Mucosa of gallbladder (tissue), 1 donor: ENCODE data around the gene PPIP5K2. TPM values are rescaled to one million over a fixed set of nuclear protein-coding genes. Genes with fewer than 3 reads are reported as not detected.
"Not testable (repeated sequence)": the region's sequence is repeated elsewhere in the genome, so short reads cannot be mapped to it uniquely, and the experiment has no call there.

Experiments
- DNase-seq: peaks from one replicate; pipeline ENCODE4 v3.0.0-alpha.2; 2020; ENCODE audit warnings: low spot score
- total RNA-seq: library from RNA; stranded (reverse); gene quantifications from one replicate; pipeline ENCODE4 v1.2.1, GENCODE V29; 2021
- donor health status: DM: no; HTN: no; CAD: no.

The PPIP5K2 gene
- total RNA-seq, 1 donor from 2014 or later: 35.3 TPM

GRCh38 chr5:103122242-103122641 lies 2.1 kb downstream of the PPIP5K2 start:
- DNase-seq: no peak

DNA sequence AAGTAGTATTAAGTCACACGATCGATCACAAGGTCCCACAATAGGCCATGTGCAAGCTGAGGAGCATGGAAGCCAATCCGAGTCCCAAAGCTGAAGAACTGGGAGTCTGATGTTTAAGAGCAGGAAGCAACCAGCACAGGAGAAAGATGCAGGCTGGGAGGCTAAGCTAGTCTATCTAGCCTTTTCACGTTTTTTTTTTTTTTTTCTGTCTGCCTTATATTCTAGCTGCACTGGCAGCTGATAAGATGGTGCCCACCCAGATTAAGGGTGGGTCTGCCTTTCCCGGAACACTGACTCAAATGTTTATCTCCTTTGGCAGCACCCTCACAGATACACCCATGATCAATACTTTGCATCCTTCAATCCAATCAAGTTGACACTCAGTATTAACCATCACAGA lies 6.5 kb downstream of the PPIP5K2 start:
- no peak for DNase-seq

- DNase-seq: no peak
These were observed 7.3 kb downstream of the PPIP5K2 start for GRCh38 chr5:103127292-103127817.

DNA sequence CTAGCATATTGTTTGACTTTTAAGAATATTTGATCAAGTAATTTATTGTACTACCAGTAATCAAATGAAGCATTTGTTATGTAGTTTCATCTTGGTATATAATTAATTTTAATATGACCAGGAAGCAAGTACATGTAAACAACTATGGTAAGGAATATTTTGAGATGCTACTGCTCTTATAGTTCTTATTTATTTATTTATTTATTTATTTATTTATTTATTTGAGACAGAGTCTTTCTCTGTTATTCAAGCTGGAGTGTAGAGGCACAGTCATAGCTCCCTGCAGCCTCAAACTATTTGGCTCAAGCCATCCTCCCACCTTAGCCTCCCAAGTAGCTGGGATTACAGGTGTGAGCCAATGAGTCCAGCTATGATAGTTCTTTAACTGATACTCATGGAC lies 8.1 kb downstream of the PPIP5K2 start:
- no peak for DNase-seq

- no peak for DNase-seq
These were observed 12.6 kb downstream of the PPIP5K2 start for GRCh38 chr5:103132684-103133083.

DNA sequence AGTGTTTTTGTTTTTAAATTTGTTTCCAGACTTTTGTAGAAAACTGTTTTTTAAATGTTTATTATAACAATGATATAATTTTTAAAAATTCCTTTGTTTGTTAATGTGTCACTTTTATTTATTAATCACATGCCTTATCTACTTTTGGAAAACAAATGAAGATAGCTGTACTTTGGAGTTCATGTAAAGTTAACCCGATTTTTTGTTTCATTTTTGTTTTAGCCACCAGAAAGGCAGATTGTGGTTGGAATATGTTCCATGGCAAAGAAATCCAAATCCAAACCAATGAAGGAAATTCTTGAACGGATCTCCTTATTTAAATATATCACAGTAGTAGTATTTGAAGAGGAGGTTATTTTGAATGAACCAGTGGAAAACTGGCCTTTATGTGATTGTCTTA lies 13.1 kb downstream of the PPIP5K2 start:
- DNase-seq: no peak

DNA sequence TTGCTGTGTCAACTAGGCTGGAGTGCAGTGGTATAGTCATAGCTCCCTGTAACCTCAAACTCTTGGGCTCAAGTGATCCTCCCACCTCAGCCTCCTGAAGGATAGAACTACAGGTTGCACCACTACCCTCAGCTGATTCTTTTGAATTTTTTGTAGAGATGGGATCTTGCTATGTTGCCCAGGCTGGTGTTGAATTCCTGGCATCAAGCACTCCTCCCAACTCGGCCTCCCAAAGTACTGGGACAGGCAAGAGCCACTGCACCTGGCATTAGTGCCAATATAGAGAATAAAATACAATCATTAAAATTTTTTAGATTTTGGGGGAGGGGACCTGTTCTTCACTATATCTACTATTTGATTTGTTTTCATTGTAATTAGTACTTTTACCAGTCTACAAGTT lies 15.4 kb downstream of the PPIP5K2 start:
- no peak for DNase-seq

GRCh38 chr5:103138202-103138690 lies 18.1 kb downstream of the PPIP5K2 start:
- DNase-seq: no peak

- DNase-seq: peak; percentile 82
These were observed 19.3 kb downstream of the PPIP5K2 start for GRCh38 chr5:103139264-103139865.

- DNase-seq: not testable (repeated sequence)
These were observed 22.0 kb downstream of the PPIP5K2 start for GRCh38 chr5:103142132-103142531.

DNA sequence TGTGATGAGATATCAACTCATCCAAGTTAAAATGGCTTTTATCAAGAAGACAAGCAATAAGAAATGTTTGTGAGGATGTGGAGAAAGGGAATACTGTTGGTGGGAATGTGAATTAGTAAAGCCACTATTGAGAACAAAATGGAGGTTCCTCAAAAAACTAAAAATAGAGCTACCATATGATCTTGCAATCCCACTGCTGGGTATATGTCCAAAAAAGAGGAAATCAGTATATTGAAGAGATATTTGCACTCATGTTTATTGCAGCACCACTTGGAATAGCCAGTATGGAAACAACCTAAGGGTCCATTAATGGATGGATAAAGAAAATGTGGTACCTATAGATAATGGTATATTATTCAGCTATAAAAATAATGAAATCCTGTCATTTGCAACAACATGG lies 25.1 kb downstream of the PPIP5K2 start:
- no peak for DNase-seq

GRCh38 chr5:103148213-103148612 lies 28.1 kb downstream of the PPIP5K2 start:
- DNase-seq: no peak

DNA sequence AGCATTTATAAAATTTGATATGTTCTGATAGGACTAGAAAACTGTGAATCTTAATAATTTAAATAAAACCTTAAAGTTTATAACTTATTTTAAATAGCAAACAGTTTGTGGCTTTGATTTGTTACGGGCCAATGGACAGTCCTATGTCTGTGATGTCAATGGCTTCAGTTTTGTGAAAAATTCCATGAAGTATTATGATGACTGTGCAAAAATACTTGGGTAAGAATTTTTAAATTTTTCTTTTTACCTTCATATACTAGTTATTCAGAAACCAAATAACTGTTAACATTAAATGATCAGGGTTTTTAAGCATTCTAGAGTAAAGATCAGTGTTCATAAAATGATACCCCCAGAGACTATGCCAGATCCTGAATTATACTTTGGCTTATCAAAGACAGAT lies 31.1 kb downstream of the PPIP5K2 start:
- no peak for DNase-seq

DNA sequence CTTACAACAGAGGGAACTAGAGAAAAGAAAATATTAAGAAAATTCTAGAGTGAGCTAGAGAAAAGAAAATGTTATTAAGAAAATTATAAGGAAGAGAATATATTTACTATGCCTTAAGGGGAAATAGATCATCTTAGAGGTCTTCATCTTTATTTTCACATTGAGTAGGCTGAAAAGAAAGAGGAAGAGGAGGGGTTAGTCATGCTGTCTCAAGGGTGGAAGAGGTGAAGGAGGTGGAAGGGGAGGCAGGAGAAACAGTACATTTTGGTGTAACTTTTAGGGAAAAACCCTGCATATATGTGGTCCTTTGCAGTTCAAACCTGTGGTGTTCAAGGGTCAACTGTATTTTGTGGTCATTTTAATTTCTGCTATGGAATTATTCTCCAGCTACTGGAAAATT lies 46.6 kb downstream of the PPIP5K2 start:
- DNase-seq: no peak

DNA sequence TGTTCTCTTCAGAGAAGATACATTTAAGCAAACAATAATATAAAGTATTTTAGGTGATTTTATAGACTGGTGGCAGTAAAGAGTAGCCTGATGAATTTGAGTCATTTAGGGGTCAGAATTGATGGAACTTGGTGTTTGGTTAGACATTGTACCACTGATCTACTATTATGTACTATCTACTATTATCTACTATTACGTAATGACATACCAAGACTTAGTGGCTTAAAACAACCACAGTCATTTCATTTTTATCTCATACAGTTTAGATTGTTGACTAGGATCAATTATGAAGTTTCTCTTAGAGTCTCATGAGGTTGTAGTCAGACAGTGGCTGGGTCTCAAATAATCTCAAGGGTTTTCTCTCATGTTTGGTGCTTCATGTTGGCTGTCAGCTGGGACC lies 54.0 kb downstream of the PPIP5K2 start:
- DNase-seq: no peak

GRCh38 chr5:103177543-103177942 lies 57.4 kb downstream of the PPIP5K2 start:
- DNase-seq: no peak

DNA sequence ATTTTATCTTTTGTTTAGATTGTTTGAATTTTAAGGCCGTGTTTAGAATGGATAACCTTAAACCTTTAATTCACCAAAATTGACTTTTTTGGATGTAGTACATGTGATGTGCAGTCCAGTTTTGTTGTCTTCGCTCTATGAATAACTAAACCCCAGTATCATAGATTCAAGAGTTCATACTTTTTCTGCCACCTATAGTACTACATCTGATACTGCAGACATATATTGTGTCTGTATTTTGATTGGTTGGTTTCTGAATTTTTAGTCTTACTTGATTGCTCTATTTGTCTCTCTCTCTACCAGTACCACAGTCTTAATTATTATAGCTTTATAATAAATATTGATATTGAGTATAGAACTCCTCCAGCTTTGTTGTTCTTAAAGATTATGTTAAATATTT lies 58.1 kb downstream of the PPIP5K2 start:
- no peak for DNase-seq

GRCh38 chr5:103186152-103186551 lies 66.1 kb downstream of the PPIP5K2 start:
- DNase-seq: no peak

DNA sequence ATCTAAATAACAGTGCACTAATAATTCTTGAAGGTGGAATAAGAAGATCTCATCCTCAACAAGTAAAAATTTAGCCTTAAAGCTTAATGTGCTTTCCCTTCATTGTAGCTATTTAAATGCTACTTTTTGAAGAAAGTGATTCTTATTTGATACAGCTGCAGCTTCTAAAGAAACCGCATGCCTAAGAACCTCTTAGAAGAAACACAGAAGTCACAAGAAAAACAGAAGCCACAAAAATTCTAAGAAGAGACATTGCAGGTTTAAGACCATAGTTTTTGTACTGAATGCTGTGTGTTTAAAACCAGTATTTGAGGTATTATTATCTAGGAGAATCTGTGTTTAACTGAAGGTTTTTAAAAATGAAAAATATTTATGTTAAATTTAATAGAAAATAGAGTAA lies 68.3 kb downstream of the PPIP5K2 start:
- DNase-seq: no peak

GRCh38 chr5:103203226-103203625 lies 83.1 kb downstream of the PPIP5K2 start:
- no peak for DNase-seq

GRCh38 chr5:103204990-103205389 lies 84.9 kb downstream of the PPIP5K2 start:
- DNase-seq: not testable (repeated sequence)

- no peak for DNase-seq
These were observed 86.0 kb downstream of the PPIP5K2 start for GRCh38 chr5:103205991-103206700.

DNA sequence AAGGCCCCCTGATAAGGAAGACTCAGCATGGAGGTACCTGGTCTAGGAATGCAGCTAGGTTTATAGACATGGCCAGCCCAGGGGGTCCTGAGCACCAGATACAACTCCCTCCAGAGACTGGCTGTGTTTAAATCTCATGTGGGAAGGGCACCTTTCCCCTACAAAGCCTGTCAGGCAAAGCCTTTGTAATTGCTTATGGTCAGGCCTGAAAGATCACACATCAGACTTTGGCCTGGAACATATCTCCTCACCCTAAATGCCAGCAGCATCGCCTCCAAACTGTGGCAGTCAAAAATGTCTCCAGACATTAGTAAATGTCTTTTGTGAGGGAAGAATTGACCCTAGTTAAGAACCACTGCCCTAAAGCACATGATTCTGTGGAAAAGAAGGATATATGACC lies 86.9 kb downstream of the PPIP5K2 start:
- no peak for DNase-seq
